ENCODE measurements around the gene MRPL16. TPM values are rescaled to one million over a fixed set of nuclear protein-coding genes. Genes with fewer than 3 reads are reported as not detected.
"Not testable (repeated sequence)": the region's sequence is repeated elsewhere in the genome, so short reads cannot be mapped to it uniquely, and the experiment has no call there.

MRPL16 gene
- total RNA-seq = 39.5 TPM
- long read RNA-seq, transcript MRPL16-201 (4 exons, 1,182 nt) = major isoform, 51 of 55 reads
- long read RNA-seq, partial matches to known transcripts = 1 of 55 reads
- long read RNA-seq, other reads (novel, unspliced or antisense) = 1 of 55 reads

DNA sequence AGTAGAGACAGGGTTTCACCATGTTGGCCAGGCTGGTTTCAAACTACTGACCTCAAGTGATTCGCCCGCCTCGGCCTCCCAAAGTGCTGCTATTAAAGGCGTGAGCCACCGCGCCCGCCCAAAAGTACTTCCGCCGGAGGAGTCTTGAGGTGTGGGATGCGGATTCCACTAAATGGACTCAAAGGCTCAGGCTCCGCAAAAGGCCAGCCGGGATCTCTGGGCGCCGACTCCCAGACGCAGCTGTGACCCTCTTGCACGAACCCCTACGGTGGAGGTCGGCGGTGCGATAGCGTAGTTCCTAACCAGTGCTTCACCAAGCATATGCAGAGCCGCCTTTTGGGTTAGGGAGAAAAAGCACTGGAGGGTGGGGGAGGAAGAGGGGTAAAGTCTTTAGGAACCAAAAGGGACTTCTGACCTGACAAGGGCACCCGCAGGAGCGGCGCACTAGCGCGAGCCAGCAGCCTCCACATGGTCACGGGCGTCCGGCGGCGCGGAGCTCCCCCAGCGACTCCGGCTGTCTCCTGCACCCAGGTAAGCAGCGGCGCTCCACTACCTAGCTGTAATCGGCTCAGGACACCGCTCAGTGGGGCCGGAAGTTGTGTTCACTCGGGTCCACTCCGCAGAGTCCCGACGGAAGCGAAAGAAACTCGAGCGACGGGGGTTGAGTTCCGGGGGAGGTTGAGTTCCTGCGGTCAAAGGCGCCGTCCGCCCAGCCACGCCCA lies at the start of gene MRPL16:
Gene MRPL16, minus strand, starts transcription at position 590 of the 722 bp plus-strand sequence. Its CDS starts 120 bp downstream, at position 470.
- DNase-seq (ENCODE audit: low spot score) = peak; percentile 95

DNA sequence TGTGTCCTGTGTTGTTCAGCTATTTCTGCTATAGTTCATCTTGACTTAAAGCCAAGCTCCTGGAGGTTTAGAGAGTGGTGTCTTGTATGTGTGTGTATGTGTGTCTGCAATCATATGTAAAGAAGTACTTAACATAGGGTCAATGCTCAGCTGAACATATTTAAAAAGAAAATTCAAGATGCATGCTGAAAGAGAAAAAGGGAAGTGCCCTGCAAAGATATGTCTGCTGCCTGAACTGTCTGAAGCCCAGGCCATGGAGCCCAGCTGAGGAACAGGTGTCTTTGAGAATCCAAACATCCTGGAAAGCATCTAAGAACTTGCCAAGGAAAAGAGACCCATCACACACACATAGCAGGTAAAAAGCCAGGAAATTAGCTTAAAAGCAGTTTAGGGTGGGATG lies 49.1 kb upstream of the MRPL16 start:
- DNase-seq (ENCODE audit: low spot score) = no peak

DNA sequence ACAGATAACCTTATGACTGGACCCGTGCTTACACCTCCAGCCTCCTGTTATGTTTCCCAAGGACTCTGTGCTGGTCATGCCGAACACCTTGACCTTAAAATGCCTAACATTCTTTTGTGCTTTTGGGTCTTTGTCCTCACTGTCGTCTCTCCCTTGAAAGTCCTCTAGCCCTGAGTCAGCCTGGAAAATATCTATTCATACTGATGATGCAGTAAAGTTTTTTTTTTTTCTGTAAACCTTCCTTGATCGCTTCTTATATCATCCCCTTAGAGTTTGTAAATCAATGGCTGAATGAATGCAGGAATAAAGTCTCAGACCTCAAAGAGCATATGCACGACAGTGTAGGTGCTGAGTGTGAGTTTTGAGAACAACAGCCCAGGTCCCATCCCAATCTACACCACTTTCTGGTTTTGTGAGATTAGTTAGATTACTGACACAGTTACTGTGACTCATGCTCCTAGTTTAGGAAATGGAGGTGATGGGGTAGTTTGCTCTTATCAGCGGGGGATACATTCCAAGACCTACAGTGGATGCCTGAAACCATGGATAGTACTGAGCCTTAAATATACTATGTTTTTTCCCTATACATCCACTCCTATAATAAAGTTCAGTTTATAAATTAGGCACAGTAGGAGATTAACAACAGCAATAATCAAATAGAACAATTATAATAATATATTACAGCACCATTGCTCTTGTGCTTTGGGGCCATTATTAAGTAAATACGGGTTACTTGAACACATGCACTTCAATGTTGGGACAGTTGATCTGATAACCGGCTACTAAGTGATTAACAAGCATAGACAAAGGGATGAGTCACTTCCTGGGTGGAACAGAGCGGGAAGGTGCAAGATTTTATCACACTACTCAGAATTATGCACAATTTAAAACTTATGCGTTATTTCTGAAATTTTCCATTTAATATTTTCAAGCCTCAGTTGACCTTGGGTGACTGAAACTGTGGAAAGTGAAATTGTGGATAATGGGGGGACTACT lies 47.2 kb upstream of the MRPL16 start:
- no peak for DNase-seq (ENCODE audit: low spot score)

DNA sequence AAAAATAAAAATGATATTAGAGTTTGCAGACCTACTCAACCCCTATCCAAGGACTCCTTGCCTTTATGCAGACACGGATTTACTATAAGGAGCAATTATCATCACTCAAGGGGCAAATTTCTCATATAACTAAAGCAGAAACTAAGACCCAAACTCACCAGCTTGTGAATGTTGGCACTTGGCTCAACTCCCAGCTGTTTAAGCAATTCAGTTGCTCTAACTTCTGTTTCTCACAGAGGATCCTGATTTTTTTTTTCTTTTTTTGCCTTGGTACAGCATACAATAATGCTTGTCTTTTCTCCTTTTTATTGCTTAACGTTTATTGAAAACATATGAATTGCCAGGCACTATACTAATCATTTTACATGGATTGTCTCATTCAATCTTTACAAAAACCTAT lies 44.3 kb upstream of the MRPL16 start:
- no peak for DNase-seq (ENCODE audit: low spot score)

DNA sequence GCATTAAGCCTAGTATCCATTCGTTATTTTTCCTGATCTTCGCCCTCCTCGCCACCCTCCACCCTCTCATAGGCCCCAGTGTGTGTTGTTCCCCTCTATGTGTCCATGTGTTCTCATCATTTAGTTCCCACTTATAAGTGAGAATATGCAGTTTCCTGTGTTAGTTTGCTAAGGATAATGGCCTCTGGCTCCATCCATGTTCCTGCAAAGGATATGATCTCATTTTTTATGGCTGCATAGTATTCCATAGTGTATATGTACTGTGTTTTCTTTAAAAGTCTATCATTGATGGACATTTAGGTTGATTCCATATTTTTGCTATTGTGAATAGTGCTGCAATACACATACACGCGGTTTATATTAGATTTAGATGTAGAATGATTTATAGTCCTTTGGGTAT lies 40.8 kb upstream of the MRPL16 start:
- DNase-seq (ENCODE audit: low spot score) = not testable (repeated sequence)

DNA sequence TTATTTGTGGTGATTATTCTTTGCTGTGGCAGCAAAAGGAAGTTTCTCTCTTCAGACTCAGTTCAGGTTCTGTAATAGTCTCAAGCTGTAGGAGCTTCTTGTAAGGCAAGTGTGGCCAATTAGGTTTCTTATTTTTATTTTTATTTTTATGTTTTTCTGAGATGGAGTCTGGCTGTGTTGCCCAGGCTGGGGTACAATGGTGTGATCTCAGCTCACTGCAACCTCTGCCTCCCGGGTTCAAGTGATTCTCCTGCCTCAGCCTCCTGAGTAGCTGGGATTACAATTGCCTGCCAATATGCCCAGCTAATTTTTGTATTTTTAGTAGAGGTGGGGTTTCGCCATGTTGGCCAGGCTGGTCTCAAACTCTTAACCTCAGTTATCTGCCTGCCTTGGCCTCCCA lies 39.0 kb upstream of the MRPL16 start:
- DNase-seq (ENCODE audit: low spot score) = not testable (repeated sequence)

DNA sequence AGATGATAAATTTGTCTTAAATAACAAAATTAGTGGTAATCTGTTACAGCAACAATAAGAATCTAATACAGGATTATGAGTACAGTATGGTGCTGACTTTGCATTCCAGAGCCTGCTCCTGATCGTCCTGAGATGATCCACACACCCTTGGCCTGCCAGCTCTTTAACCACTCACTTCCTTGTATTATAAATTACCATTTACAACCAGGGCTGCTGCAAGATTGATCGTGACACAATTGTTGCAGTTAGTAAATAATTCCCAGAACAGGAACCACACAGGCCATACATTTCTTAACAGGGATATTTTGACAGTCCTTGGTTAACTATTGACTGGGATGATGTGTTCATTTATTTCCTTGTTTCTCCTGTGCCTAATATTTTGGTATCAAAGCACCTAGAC lies 38.6 kb upstream of the MRPL16 start:
- no peak for DNase-seq (ENCODE audit: low spot score)

DNA sequence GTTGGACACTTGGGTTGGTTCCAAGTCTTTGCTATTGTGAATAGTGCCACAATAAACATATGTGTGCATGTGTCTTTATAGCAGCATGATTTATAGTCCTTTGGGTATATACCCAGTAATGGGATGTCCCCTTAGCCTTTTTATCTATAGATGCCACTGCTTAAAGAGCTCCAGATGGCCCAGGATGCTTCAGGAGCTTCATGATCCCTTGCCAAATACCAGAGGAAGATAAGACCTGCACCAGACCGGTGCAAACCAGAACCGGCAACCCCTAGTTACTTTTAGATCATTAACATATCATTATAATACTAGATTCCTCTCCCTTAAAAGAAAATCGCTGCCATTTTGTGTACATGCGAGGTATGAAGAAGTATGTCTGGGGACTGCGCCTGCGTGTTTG lies 37.9 kb upstream of the MRPL16 start:
- not testable (repeated sequence) for DNase-seq (ENCODE audit: low spot score)

DNA sequence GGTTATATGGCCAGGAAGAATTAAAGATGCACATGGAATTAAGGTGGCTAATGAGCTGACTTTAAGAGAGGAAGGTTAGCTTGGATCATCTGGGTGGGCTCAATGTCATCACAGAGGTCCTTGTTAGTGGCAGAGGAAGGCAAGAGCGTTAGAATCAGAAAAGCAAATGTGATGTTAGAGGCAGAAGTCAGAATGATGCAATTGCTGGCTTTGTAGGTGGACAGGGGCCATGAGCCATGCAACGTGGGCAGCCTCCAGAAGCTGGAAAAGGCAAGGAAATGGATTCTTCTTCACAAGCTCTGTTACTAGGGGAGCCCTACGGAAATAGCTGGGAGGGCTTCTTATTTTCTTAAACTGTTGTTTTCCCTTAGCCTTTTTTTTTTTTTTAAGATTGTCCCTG lies 37.0 kb upstream of the MRPL16 start:
- no peak for DNase-seq (ENCODE audit: low spot score)

DNA sequence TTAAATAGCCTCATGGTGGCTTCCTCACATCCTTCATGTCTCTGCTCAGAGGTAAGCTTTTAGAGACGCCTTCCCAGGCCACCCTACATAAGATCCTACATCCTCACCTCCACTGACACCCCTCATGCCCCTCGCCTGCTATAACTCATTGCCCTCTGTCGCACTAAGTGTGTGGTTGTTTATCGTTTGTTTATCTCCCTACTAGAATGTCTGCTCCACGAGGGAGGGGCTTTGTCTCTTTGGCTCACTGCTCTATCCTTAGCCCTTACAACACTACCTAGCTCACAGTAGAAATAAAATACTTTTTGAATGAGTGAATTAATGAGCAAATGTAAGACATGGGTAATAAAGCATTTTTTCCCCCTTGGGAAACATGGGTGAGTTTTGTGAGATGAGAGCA lies 36.0 kb upstream of the MRPL16 start:
- DNase-seq (ENCODE audit: low spot score) = no peak

DNA sequence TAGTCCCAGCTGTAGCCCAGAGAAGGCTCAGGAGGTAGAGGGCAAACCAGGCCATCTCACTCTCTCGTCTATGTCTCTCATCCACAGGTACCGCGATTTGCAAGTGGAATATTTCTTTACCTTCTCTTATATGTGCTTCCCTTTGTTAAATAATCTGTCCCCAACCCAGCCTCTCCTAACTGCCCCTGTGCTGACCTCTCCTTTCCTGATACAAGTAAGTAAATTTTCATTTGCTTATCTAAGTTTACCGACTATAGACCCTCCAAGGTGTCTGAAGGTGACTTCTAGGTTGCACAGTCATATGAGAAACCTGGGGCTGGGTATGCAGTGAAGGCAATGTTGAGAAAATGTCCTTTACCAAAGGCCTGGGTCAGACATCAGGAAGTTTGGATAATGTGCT lies 34.8 kb upstream of the MRPL16 start, which contains the start of gene CBLIF:
Gene CBLIF, minus strand, starts transcription at position 101 of the 400 bp plus-strand sequence. Its CDS starts 46 bp downstream, at position 55.
- DNase-seq (ENCODE audit: low spot score) = no peak

DNA sequence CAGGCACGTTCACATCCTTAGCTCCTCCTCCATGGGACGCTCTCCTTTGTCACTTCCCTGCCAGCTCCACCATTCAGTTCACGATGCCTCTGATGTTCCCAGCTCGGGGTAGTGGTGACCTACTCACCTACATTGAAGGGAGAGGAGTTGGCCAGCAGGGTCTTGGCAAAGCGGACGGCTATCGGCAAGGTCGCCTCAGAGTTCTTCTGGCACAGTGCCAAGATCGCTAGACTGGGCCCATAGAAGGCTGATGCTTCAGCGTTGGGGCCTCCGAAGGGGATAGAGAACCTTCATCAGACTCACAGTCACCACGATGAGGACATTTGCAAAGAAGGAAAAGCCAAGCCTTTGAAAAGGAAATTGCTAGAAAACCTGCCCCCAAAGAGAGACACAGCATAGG lies 31.7 kb upstream of the MRPL16 start:
- DNase-seq (ENCODE audit: low spot score) = no peak

DNA sequence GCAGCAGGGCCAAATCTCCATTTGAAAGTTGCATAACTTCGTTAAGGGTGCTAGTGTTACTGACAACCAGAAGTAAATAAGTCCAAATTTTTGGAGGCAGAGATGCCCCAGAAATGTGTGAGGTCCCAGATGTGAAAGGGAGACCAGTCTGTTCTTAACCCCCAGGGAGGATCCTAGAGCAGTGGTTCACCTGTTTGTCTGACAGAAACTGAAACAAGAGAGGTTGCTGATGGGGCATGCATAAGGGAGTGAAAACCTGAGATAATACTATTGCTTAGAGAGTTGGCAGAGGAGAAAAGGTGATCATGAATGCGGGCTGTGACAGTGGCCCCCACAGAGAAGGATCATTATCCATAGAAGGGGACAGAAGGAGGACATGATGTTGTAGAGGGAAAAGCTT lies 30.9 kb upstream of the MRPL16 start:
- no peak for DNase-seq (ENCODE audit: low spot score)

DNA sequence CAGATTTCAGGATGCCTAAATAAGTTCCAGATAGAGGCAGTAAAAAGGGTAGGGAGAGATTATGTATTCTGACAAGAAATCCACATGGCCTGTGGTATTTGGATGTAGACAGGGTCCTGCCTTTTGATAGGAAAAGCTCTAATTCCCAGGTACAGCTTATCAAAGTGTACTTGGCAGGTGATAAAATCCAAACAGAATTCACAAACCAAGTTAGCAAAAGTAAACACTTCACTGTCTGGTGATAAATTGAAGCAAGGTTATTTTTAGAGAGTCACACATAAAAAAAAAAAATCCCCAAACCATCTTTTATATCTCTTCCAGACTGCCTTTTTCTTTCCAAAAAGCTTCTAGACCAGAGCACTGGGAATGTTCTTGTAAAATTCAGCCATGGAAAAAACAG lies 29.0 kb upstream of the MRPL16 start:
- DNase-seq (ENCODE audit: low spot score) = no peak

DNA sequence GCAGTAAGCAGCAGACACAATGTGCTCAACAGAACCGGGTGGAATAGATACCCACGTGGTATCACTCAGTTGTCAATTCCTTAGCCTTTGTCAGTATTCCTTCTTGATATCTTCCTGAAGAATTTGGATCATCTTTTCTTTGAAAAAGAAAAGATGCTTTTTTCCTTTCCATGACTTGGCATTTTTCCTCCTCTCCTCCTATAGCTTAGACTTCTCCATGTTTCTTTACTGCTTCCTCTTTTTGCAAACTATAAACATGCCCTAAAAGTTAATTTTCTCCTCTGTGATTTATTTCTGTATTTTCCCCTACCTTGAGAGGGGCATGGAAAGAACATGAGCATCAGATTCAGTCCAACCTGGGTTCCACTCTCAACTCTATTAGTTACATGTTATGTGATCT lies 23.0 kb upstream of the MRPL16 start:
- no peak for DNase-seq (ENCODE audit: low spot score)

DNA sequence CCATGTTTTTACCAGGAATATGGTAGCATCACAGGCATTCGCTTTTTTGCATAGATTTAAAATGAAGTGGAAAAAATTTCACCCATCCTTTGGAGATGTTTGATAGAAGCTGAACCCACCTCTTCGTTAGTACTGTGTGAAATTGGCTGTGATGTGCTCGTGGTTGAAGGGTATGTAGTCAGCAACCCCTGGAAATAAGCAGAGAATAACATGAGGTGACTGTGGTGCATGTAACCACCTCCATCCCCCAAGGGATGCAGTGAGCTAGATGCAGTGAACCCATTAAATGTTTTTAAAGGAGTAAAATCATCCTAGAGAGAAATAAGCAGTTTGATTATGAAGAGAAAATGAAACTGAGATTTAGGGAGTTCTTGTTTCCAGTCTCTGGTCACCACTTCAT lies 18.8 kb upstream of the MRPL16 start:
- DNase-seq (ENCODE audit: low spot score) = no peak

DNA sequence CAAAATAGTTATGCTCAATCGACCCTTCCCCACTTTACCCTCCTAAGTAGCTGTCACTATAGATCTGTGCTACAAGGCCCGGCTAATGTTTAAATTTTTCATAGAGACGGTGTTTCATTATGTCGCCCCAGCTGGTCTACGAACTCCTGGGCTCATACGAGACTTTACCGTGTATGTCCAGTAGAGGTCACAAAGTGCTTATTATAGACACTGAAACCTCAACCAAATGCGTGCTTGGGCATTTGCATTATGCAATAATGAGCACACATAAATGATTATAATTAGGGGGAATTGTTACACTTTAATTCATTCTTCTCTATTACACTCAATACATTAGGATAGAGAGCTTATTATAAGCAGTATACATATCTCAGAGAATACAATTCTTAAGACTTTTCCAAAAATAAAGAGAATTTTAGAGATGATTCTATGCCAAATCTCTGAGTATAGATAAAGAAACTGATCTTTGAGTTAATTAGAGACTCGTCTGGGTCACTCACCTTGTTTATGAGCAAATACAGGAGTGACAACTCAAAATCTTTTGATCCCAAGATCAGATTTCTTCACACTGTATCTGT lies 12.5 kb upstream of the MRPL16 start:
- DNase-seq (ENCODE audit: low spot score) = no peak

DNA sequence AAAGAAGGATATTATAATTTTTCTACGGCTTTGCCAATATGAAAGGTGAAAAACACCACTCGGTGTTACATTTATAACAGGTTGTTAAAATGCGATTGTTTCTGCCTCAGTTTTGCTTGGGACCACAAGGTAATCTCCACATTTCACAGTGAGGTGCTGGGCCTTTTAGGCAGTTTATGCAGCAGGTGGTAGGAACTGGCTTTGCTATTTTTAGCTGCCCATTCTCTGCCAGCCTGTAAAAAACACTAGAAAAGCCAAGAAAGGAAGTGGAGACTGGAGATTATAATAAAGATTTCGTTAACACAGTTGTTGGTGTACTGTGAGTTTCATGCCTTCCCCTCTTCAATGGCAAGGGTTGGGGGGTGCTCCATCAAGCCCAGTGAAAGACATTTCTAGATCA lies 8.0 kb upstream of the MRPL16 start:
- DNase-seq (ENCODE audit: low spot score) = no peak

DNA sequence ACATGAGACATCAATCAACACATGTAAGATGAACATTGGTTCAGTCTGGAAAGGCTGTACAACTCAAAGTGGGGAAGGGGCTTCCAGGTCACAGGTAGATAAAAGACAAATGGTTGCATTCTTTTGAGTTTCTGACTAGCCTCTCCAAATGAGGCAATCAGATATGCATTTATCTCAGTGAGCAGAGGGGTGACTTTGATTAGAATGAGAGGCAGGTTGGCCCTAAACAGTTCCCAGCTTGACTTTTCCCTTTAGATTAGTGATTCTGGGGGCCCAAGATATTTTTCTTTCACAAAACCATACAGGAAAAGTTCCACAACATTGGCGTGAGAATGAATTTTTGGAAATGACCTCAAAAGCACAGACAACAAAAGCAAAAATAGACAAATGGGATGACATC lies 5.9 kb upstream of the MRPL16 start:
- DNase-seq (ENCODE audit: low spot score) = not testable (repeated sequence)

DNA sequence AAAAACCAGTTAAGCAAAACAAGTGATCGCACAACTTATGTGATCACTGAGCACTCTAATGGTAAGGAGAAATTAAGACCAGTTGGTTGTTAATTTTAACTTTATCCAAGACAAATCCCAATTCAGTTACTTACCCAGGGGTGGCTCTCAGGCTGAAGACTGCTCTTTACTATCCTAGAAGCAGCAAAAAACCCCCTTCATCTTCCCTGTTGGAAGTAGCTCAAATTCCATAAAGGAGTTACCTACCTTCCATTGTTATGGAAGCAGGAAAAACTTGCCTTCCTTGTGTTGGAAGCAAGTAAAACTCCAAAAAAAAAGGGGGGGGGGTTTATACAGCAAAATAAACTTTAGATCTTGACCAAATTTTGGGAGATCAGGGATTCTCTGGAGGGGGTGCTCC lies 5.2 kb upstream of the MRPL16 start:
- DNase-seq (ENCODE audit: low spot score) = no peak

DNA sequence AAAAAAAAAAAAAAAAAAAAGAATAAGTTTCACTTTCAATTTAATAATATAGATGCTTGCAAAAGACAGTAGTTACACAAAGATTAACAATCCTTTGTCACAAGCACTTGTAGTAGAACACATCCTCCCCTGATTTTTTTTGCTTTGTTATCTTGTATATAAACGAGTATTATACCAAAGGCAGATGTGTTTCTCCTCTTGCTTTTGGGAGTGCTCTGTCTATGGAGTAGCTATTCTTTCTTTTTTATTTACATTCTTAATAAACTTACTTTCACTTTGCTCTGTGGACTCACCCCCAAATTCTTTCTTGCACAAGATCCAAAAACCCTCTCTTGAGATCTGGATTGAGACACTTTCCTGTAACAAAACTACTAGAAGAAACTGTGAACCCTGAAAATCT lies 3.4 kb upstream of the MRPL16 start:
- DNase-seq (ENCODE audit: low spot score) = no peak

DNA sequence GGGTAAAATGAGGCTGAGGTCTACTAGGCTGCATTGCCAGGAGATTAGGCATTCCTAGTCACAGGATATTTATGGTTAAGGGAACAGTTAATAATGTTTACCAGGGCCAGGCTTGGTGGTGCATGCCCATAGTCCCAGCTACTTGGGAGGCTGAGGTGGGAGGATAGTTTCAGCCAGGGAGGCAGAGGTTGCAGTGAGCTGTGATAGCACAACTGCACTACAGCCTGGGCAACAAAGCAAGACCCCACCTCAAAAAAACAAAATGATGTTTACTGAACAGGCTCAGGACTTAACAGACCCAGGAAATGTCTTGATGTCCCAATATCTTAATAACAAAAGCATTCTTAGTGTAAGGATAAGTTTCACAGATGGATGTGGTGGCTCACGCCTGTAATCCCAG lies 2.8 kb upstream of the MRPL16 start:
- DNase-seq (ENCODE audit: low spot score) = no peak
